Stomach (tissue), 4 donors: ENCODE results near the gene ASPN.

Experiments
- CTCF ChIP-seq, 7 experiments: fragments of 450-650 bp in 4 of 7; fragments of 200-600 bp in 3 of 7; sonication (generic) in 3 of 7; IDR thresholded peaks; one replicate each; pipeline ENCODE4 v1.5.1; 2016 to 2019; ENCODE audit warnings: antibody characterized with exemption in 7 of 7, control low read depth in 2 of 7, mild to moderate bottlenecking in 1 of 7
- POLR2AphosphoS5 ChIP-seq, 3 donors: sonication (generic); formaldehyde crosslinking; IDR thresholded peaks; one replicate each; pipeline ENCODE4 v1.6.1; 2016; ENCODE audit warnings: antibody characterized with exemption in 3 of 3

GRCh38 chr9:92503156-92503555 is 20.9 kb upstream of the ASPN start:
- TF ChIP-seq POLR2AphosphoS5 (IDR thresholded peaks at IDR 0.05) (no peak), CTCF (IDR thresholded peaks at IDR 0.05) (no peak)
